Astrocyte (in vitro differentiated cells and primary cell): ENCODE results near the gene CEP128. TPM values are rescaled to one million over a fixed set of nuclear protein-coding genes. Genes with fewer than 3 reads are reported as not detected.

Source experiments
- DNase-seq: peaks from one replicate; pipeline ENCODE4 v3.0.0-alpha.2; 2010; ENCODE audit warnings: low read depth
- FAIRE-seq: peaks from 2 replicates; lab custom pipeline; 2011; peaks lifted over from hg19 to GRCh38; lab: Jason Lieb, UNC
- H2AFZ ChIP-seq: 2 replicates; pipeline ENCODE4 v1.6.0; 2012; ENCODE audit warnings: low read depth, low read length, inconsistent platforms
- H3K27ac ChIP-seq: 2 replicates; pipeline ENCODE4 v1.5.1; 2011; ENCODE audit warnings: low read depth, low read length, inconsistent platforms
- H3K27me3 ChIP-seq: 2 replicates; pipeline ENCODE4 v1.6.0; 2011; ENCODE audit warnings: low read length, inconsistent platforms; ENCODE audit not compliant: insufficient read depth
- H3K36me3 ChIP-seq: 2 replicates; pipeline ENCODE4 v1.5.1; 2011; ENCODE audit warnings: low read length, inconsistent platforms; ENCODE audit not compliant: insufficient read depth
- H3K4me1 ChIP-seq: 2 replicates; pipeline ENCODE4 v1.5.1; 2011; ENCODE audit warnings: low read length, inconsistent platforms; ENCODE audit not compliant: insufficient read depth
- H3K4me2 ChIP-seq: 2 replicates; pipeline ENCODE4 v1.6.0; 2012; ENCODE audit warnings: low read length, inconsistent platforms
- H3K4me3 ChIP-seq: 2 replicates; pipeline ENCODE4 v1.5.1; 2011; ENCODE audit warnings: low read depth, mild to moderate bottlenecking, low read length, inconsistent platforms; ENCODE audit not compliant: insufficient read depth
- H3K79me2 ChIP-seq: 2 replicates; pipeline ENCODE4 v1.6.0; 2012; ENCODE audit warnings: mild to moderate bottlenecking, low read length, inconsistent platforms; ENCODE audit not compliant: insufficient read depth
- H3K9ac ChIP-seq: 2 replicates; pipeline ENCODE4 v1.6.0; 2012; ENCODE audit warnings: mild to moderate bottlenecking, low read length, inconsistent platforms
- H3K9me3 ChIP-seq: 2 replicates; pipeline ENCODE4 v1.5.1; 2012; ENCODE audit warnings: low read depth, mild to moderate bottlenecking, low read length, inconsistent platforms; ENCODE audit not compliant: insufficient read depth
- H4K20me1 ChIP-seq: 2 replicates; pipeline ENCODE4 v1.6.0; 2012; ENCODE audit warnings: low read length, inconsistent platforms; ENCODE audit not compliant: insufficient read depth
- H3K27ac Mint-ChIP-seq: one replicate; pipeline ENCODE4 v1.8.0; 2021; ENCODE audit warnings: mild to moderate bottlenecking, mixed read lengths; ENCODE audit not compliant: unreplicated experiment
- H3K27me3 Mint-ChIP-seq: one replicate; pipeline ENCODE4 v1.8.0; 2021; ENCODE audit warnings: low read depth, mixed read lengths; ENCODE audit not compliant: unreplicated experiment
- H3K36me3 Mint-ChIP-seq: one replicate; pipeline ENCODE4 v1.8.0; 2021; ENCODE audit warnings: low read depth, mixed read lengths; ENCODE audit not compliant: unreplicated experiment
- H3K4me1 Mint-ChIP-seq: one replicate; pipeline ENCODE4 v1.8.0; 2021; ENCODE audit warnings: low read depth, mixed read lengths; ENCODE audit not compliant: unreplicated experiment
- H3K4me3 Mint-ChIP-seq: one replicate; pipeline ENCODE4 v1.8.0; 2021; ENCODE audit warnings: mild to moderate bottlenecking, moderate library complexity, mixed read lengths; ENCODE audit not compliant: unreplicated experiment
- H3K9me3 Mint-ChIP-seq: one replicate; pipeline ENCODE4 v1.8.0; 2021; ENCODE audit warnings: mild to moderate bottlenecking, mixed read lengths; ENCODE audit not compliant: unreplicated experiment
- CTCF ChIP-seq: IDR thresholded peaks from 2 replicates; pipeline ENCODE4 v1.5.1; 2011; ENCODE audit warnings: low read depth, mild to moderate bottlenecking, inconsistent platforms, low read length, moderate library complexity; ENCODE audit not compliant: insufficient read depth
- EZH2 ChIP-seq: IDR thresholded peaks from 2 replicates; pipeline ENCODE4 v1.6.1; 2012; ENCODE audit warnings: mild to moderate bottlenecking, low read length, inconsistent platforms; ENCODE audit not compliant: insufficient read depth
- total RNA-seq: library from RNA; stranded (reverse); gene quantifications from 2 replicates; pipeline ENCODE4 v1.2.1, GENCODE V29; 2021

Gene CEP128
- total RNA-seq, 1 donor from 2014 or later, result 6.4 TPM

GRCh38 chr14:80663541-80663940 is 278.0 kb downstream of the CEP128 start:
- H3K36me3 ChIP-seq, result no peaks in the 10 kb centered on the region
- H3K27me3 ChIP-seq, result no peaks in the 10 kb centered on the region
- no peak for TF ChIP-seq CTCF
- TF ChIP-seq EZH2, result no peak
- no peak overlapping the region for H3K4me3 ChIP-seq
- Mint-ChIP-seq H3K9me3 (no peaks in the 10 kb centered on the region), H3K27me3 (no peaks in the 10 kb centered on the region), H3K36me3 (no peaks in the 10 kb centered on the region), H3K4me1 (peaks cover 2% of the 10 kb centered on the region), H3K27ac (no peak overlapping the region), H3K4me3 (no peak overlapping the region)
- no peak overlapping the region for H3K4me2 ChIP-seq
- peaks cover 5% of the 10 kb centered on the region for H3K4me1 ChIP-seq
- no peak for DNase-seq
- no peak overlapping the region for H3K9ac ChIP-seq
- H3K27ac ChIP-seq, result no peak overlapping the region
- no peaks in the 10 kb centered on the region for H3K79me2 ChIP-seq
- H3K9me3 ChIP-seq, result no peaks in the 10 kb centered on the region
- no peaks in the 10 kb centered on the region for H4K20me1 ChIP-seq
- H2AFZ ChIP-seq, result no peak overlapping the region
- FAIRE-seq, result no peak

DNA sequence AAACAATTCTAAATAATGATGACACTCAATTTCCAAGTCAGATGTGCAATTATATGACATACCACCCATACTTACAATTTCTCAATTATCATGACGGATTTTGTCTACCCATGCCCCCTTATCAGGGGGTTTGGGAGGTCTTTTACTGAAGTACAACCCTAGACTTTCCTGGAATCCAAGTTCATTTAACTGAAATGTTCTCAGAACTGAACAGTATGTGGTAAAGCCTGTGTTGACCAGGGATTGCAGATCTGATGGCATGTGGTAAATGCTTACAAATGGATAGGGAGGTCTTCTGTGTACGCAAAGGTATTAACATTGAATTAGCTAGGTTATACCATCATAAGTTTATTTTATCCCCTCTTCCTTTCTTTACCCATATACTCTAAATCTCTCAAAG is 281.8 kb downstream of the CEP128 start:
- Mint-ChIP-seq H3K4me1 (peaks cover 2% of the 10 kb centered on the region), H3K36me3 (no peaks in the 10 kb centered on the region), H3K4me3 (no peak overlapping the region), H3K27ac (no peak overlapping the region), H3K9me3 (no peaks in the 10 kb centered on the region), H3K27me3 (no peaks in the 10 kb centered on the region)
- H3K4me2 ChIP-seq, result no peak overlapping the region
- DNase-seq, result no peak
- H3K9ac ChIP-seq, result no peak overlapping the region
- TF ChIP-seq EZH2 (no peak), CTCF (no peak)
- no peaks in the 10 kb centered on the region for H3K27me3 ChIP-seq
- H4K20me1 ChIP-seq, result no peaks in the 10 kb centered on the region
- no peak overlapping the region for H3K27ac ChIP-seq
- FAIRE-seq, result no peak
- H3K36me3 ChIP-seq, result no peaks in the 10 kb centered on the region
- H3K4me1 ChIP-seq, result peaks cover 2% of the 10 kb centered on the region
- no peaks in the 10 kb centered on the region for H3K9me3 ChIP-seq
- H3K79me2 ChIP-seq, result no peaks in the 10 kb centered on the region
- no peak overlapping the region for H2AFZ ChIP-seq
- H3K4me3 ChIP-seq, result no peak overlapping the region

DNA sequence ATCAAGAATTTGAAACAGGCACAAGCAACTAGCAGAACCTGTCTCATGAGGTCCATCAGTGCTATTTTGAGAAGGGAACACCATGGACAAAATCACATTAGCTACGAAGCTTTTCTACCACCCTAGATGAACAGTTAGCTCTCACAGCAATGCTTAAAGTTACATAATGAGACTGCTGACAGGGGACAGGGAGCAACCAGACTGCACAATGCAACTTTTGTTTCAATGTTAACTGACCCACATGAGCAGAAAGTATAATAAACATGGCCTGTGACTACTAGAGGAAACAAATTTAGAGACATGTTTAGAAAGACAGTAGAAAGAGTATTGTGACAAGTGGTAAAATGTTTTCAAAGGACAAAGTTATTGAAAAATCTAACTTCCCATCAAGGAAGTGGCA is 282.8 kb downstream of the CEP128 start:
- FAIRE-seq (no peak), DNase-seq (no peak)
- Mint-ChIP-seq H3K4me3 (no peak overlapping the region), H3K27me3 (no peaks in the 10 kb centered on the region), H3K27ac (no peak overlapping the region), H3K36me3 (no peaks in the 10 kb centered on the region), H3K9me3 (no peaks in the 10 kb centered on the region), H3K4me1 (peaks cover 3% of the 10 kb centered on the region)
- H2AFZ ChIP-seq, result no peak overlapping the region
- no peak overlapping the region for H3K27ac ChIP-seq
- no peaks in the 10 kb centered on the region for H3K4me1 ChIP-seq
- H3K4me2 ChIP-seq, result no peak overlapping the region
- no peak overlapping the region for H3K9ac ChIP-seq
- no peaks in the 10 kb centered on the region for H4K20me1 ChIP-seq
- no peaks in the 10 kb centered on the region for H3K27me3 ChIP-seq
- H3K36me3 ChIP-seq, result no peaks in the 10 kb centered on the region
- H3K79me2 ChIP-seq, result no peaks in the 10 kb centered on the region
- H3K4me3 ChIP-seq, result no peak overlapping the region
- no peaks in the 10 kb centered on the region for H3K9me3 ChIP-seq
- TF ChIP-seq EZH2 (no peak), CTCF (no peak)
